ENCODE data around the gene SERHL2.

Gene SERHL2

GRCh38 chr22:42619261-42620063 is 65.7 kb downstream of the SERHL2 start:
- Histone ChIP-seq H3K4me1 (ENCODE audit: control insufficient read depth, insufficient read depth, low read length) (peaks cover 7% of the 10 kb centered on the region; the same call in 1 of the 2 replicates), H3K27ac (ENCODE audit: low read depth, low read length) (no peak overlapping the region), H3K9ac (ENCODE audit: low read length) (no peak overlapping the region)

GRCh38 chr22:42620084-42620483 is 66.3 kb downstream of the SERHL2 start:
- Histone ChIP-seq H3K9ac (ENCODE audit: low read length) (no peak overlapping the region), H3K27me3 (ENCODE audit: control insufficient read depth, insufficient read depth, low read length) (no peaks in the 10 kb centered on the region), H3K9me3 (ENCODE audit: control insufficient read depth, insufficient read depth, low read depth, low read length) (no peaks in the 10 kb centered on the region), H3K36me3 (ENCODE audit: control insufficient read depth, insufficient read depth, low read length) (peaks cover 34% of the 10 kb centered on the region), H3K4me3 (ENCODE audit: low read depth, low read length) (no peak overlapping the region), H3K27ac (ENCODE audit: low read depth, low read length) (no peak overlapping the region), H3K4me1 (ENCODE audit: control insufficient read depth, insufficient read depth, low read length) (peaks cover 7% of the 10 kb centered on the region; the same call in 1 of the 2 replicates)

More at GRCh38 chr22:42619261-42620063, 65.7 kb downstream of the SERHL2 start:
- Histone ChIP-seq H3K4me3 (ENCODE audit: low read depth, low read length) (no peak overlapping the region), H3K27me3 (ENCODE audit: control insufficient read depth, insufficient read depth, low read length) (no peaks in the 10 kb centered on the region), H3K9me3 (ENCODE audit: control insufficient read depth, insufficient read depth, low read depth, low read length) (no peaks in the 10 kb centered on the region), H3K36me3 (ENCODE audit: control insufficient read depth, insufficient read depth, low read length) (peaks cover 28% of the 10 kb centered on the region)

- Histone ChIP-seq H3K27ac (ENCODE audit: low read depth, low read length) (no peak overlapping the region), H3K4me1 (ENCODE audit: control insufficient read depth, insufficient read depth, low read length) (peaks cover 7% of the 10 kb centered on the region; the same call in 1 of the 2 replicates), H3K27me3 (ENCODE audit: control insufficient read depth, insufficient read depth, low read length) (no peaks in the 10 kb centered on the region), H3K9ac (ENCODE audit: low read length) (no peak overlapping the region), H3K9me3 (ENCODE audit: control insufficient read depth, insufficient read depth, low read depth, low read length) (no peaks in the 10 kb centered on the region), H3K36me3 (ENCODE audit: control insufficient read depth, insufficient read depth, low read length) (peaks cover 45% of the 10 kb centered on the region), H3K4me3 (ENCODE audit: low read depth, low read length) (no peak overlapping the region)
Measured at GRCh38 chr22:42621505-42622002, 67.8 kb downstream of the SERHL2 start.

- peaks cover 52% of the 10 kb centered on the region for H3K36me3 ChIP-seq (ENCODE audit: control insufficient read depth, insufficient read depth, low read length)
- no peak overlapping the region for H3K27ac ChIP-seq (ENCODE audit: low read depth, low read length)
- no peaks in the 10 kb centered on the region for H3K27me3 ChIP-seq (ENCODE audit: control insufficient read depth, insufficient read depth, low read length)
- H3K4me3 ChIP-seq (ENCODE audit: low read depth, low read length): no peak overlapping the region
- H3K4me1 ChIP-seq (ENCODE audit: control insufficient read depth, insufficient read depth, low read length): peaks cover 7% of the 10 kb centered on the region; the same call in 1 of the 2 replicates
- no peak overlapping the region for H3K9ac ChIP-seq (ENCODE audit: low read length)
- no peaks in the 10 kb centered on the region for H3K9me3 ChIP-seq (ENCODE audit: control insufficient read depth, insufficient read depth, low read depth, low read length)
Measured at GRCh38 chr22:42622061-42622710, 68.4 kb downstream of the SERHL2 start.

- Histone ChIP-seq H3K9ac (ENCODE audit: low read length) (no peak overlapping the region), H3K36me3 (ENCODE audit: control insufficient read depth, insufficient read depth, low read length) (peaks cover 62% of the 10 kb centered on the region), H3K4me3 (ENCODE audit: low read depth, low read length) (no peak overlapping the region)
Measured at GRCh38 chr22:42623301-42623751, 69.6 kb downstream of the SERHL2 start.

More at GRCh38 chr22:42623301-42623751, 69.6 kb downstream of the SERHL2 start:
- Histone ChIP-seq H3K9me3 (ENCODE audit: control insufficient read depth, insufficient read depth, low read depth, low read length) (no peaks in the 10 kb centered on the region), H3K27me3 (ENCODE audit: control insufficient read depth, insufficient read depth, low read length) (no peaks in the 10 kb centered on the region), H3K27ac (ENCODE audit: low read depth, low read length) (no peak overlapping the region), H3K4me1 (ENCODE audit: control insufficient read depth, insufficient read depth, low read length) (no peaks in the 10 kb centered on the region)

Data from HUES6 (cell line).